Mesodermal cell (in vitro differentiated cells): Measurements from ENCODE around the gene TM9SF2.

ENCODE experiments used
- H3K27ac ChIP-seq: 2 replicates; pipeline ENCODE4 v1.7.0; 2013; ENCODE audit warnings: mild to moderate bottlenecking, low read depth, low read length, moderate library complexity; ENCODE audit not compliant: severe bottlenecking
- H3K36me3 ChIP-seq: 2 replicates; pipeline ENCODE4 v1.7.1; 2013; ENCODE audit warnings: mild to moderate bottlenecking, low read length, moderate library complexity; ENCODE audit not compliant: control insufficient read depth, insufficient read depth
- H3K4me1 ChIP-seq: one replicate; pipeline ENCODE4 v1.7.1; 2013; ENCODE audit warnings: mild to moderate bottlenecking, low read length; ENCODE audit not compliant: insufficient read depth, control insufficient read depth, poor library complexity, severe bottlenecking
- H3K4me3 ChIP-seq: 2 replicates; pipeline ENCODE4 v1.7.0; 2013; ENCODE audit warnings: low read length, control low read depth, mild to moderate bottlenecking; ENCODE audit not compliant: insufficient read depth, poor library complexity, severe bottlenecking; ENCODE audit errors: extremely low read depth
- H3K9me3 ChIP-seq: 2 replicates; pipeline ENCODE4 v1.7.1; 2013; ENCODE audit warnings: mild to moderate bottlenecking, low read length, moderate library complexity; ENCODE audit not compliant: control insufficient read depth
- WGBS, 2 experiments: methylation state at CpG; one replicate each; pipeline ENCODE4 v1.1.5; 2013; ENCODE audit warnings: missing lambda C conversion rate in 2 of 2; ENCODE audit not compliant: insufficient coverage in 2 of 2; 5-methylcytosine and 5-hydroxymethylcytosine counted together

TM9SF2 gene

GRCh38 chr13:99495466-99496183 is 5.6 kb upstream of the TM9SF2 start:
- Histone ChIP-seq H3K27ac (no peak overlapping the region), H3K9me3 (peaks cover 4% of the 10 kb centered on the region), H3K4me3 (no peak overlapping the region), H3K36me3 (no peaks in the 10 kb centered on the region), H3K4me1 (peaks cover 4% of the 10 kb centered on the region)
- WGBS, 2 experiments, result 79 to 100% methylated on average over 2 to 6 of the region's 8 CpGs

- Histone ChIP-seq H3K9me3 (peaks cover 4% of the 10 kb centered on the region), H3K36me3 (no peaks in the 10 kb centered on the region), H3K4me3 (no peak overlapping the region), H3K27ac (no peak overlapping the region), H3K4me1 (peaks cover 4% of the 10 kb centered on the region)
- 88 to 92% methylated on average over 6 to 9 of the region's 12 CpGs for WGBS, 2 experiments
These were observed 4.8 kb upstream of the TM9SF2 start for GRCh38 chr13:99496184-99497142.

GRCh38 chr13:99498171-99499161 is 2.8 kb upstream of the TM9SF2 start:
- peak overlapping the region; percentile 38 for H3K4me3 ChIP-seq
- H3K9me3 ChIP-seq, result peaks cover 4% of the 10 kb centered on the region
- peak overlapping the region; percentile 75 for H3K27ac ChIP-seq
- 26 to 27% methylated on average over 38 to 48 of the region's 50 CpGs for WGBS, 2 experiments
- H3K4me1 ChIP-seq, result peaks cover 4% of the 10 kb centered on the region
- no peaks in the 10 kb centered on the region for H3K36me3 ChIP-seq

- peak overlapping the region; percentile 94 for H3K4me3 ChIP-seq
- no peaks in the 10 kb centered on the region for H3K36me3 ChIP-seq
- 8 to 10% methylated on average over 2 of the region's 9 CpGs for WGBS, 2 experiments
- peaks cover 8% of the 10 kb centered on the region for H3K4me1 ChIP-seq
- peak overlapping the region; percentile 74 for H3K27ac ChIP-seq
- H3K9me3 ChIP-seq, result no peaks in the 10 kb centered on the region
These were observed 461 bp upstream of the TM9SF2 start for GRCh38 chr13:99500839-99501183.

GRCh38 chr13:99501848-99502301 is 603 bp downstream of the TM9SF2 start:
- Histone ChIP-seq H3K4me1 (peaks cover 8% of the 10 kb centered on the region), H3K4me3 (peak overlapping the region; percentile 94), H3K9me3 (peaks cover 1% of the 10 kb centered on the region), H3K36me3 (peaks cover 5% of the 10 kb centered on the region), H3K27ac (peak overlapping the region; percentile 72)
- WGBS, 2 experiments, result 0% methylated on average over 13 to 15 of the region's 18 CpGs

- H3K27ac ChIP-seq, result no peak overlapping the region
- peaks cover 22% of the 10 kb centered on the region for H3K9me3 ChIP-seq
- peaks cover 40% of the 10 kb centered on the region for H3K36me3 ChIP-seq
- H3K4me3 ChIP-seq, result no peak overlapping the region
- H3K4me1 ChIP-seq, result peaks cover 4% of the 10 kb centered on the region
- WGBS, 2 experiments, result 100% methylated on average over 1 of the region's 2 CpGs; no CpG with 5 or more reads in 1 of the 2 experiments
These were observed 4.6 kb downstream of the TM9SF2 start for GRCh38 chr13:99505814-99506269.

GRCh38 chr13:99506634-99507033 is 5.4 kb downstream of the TM9SF2 start:
- Histone ChIP-seq H3K36me3 (peaks cover 40% of the 10 kb centered on the region), H3K9me3 (peaks cover 22% of the 10 kb centered on the region), H3K27ac (no peak overlapping the region), H3K4me1 (peaks cover 4% of the 10 kb centered on the region), H3K4me3 (no peak overlapping the region)
- WGBS, 2 experiments, result 100% methylated on average over 1 of the region's 2 CpGs; no CpG with 5 or more reads in 1 of the 2 experiments

- H3K36me3 ChIP-seq, result peaks cover 40% of the 10 kb centered on the region
- WGBS, 2 experiments, result 100% methylated on average over 1 of the region's 3 CpGs
- H3K4me3 ChIP-seq, result no peak overlapping the region
- H3K4me1 ChIP-seq, result peaks cover 4% of the 10 kb centered on the region
- peaks cover 22% of the 10 kb centered on the region for H3K9me3 ChIP-seq
- no peak overlapping the region for H3K27ac ChIP-seq
These were observed 5.8 kb downstream of the TM9SF2 start for GRCh38 chr13:99507054-99507453.

GRCh38 chr13:99507551-99507950 is 6.3 kb downstream of the TM9SF2 start:
- Histone ChIP-seq H3K4me3 (no peak overlapping the region), H3K27ac (no peak overlapping the region), H3K4me1 (peaks cover 4% of the 10 kb centered on the region), H3K9me3 (peaks cover 22% of the 10 kb centered on the region), H3K36me3 (peaks cover 40% of the 10 kb centered on the region)
- WGBS, 2 experiments, result 90 to 97% methylated on average over 2 of the region's 3 CpGs

- H3K36me3 ChIP-seq, result peaks cover 40% of the 10 kb centered on the region
- H3K27ac ChIP-seq, result no peak overlapping the region
- peaks cover 22% of the 10 kb centered on the region for H3K9me3 ChIP-seq
These were observed 6.7 kb downstream of the TM9SF2 start for GRCh38 chr13:99507986-99508385.

More at GRCh38 chr13:99507986-99508385, 6.7 kb downstream of the TM9SF2 start:
- H3K4me1 ChIP-seq, result peaks cover 4% of the 10 kb centered on the region
- no peak overlapping the region for H3K4me3 ChIP-seq
